B cell (primary cell): ENCODE data around the gene VSTM2L. TPM values are rescaled to one million over a fixed set of nuclear protein-coding genes. Genes with fewer than 3 reads are reported as not detected.

Experiments
- ATAC-seq: fragments of 200-7000 bp; cut with Tn5 transposase; one replicate; pipeline ENCODE4 v1.10.0; 2021; ENCODE audit warnings: low read depth, mild to moderate bottlenecking, moderate number of reproducible peaks, moderate library complexity
- CTCF ChIA-PET: fragments of 350-600 bp; sonication (Branson Sonifier 250); formaldehyde crosslinking; loops from one replicate; lab custom pipeline; 2021; ENCODE audit warnings: antibody characterized with exemption, inconsistent platforms; lab: Charles Lee
- POLR2A ChIA-PET: fragments of 350-600 bp; sonication (Branson Sonifier 250); formaldehyde crosslinking; loops from one replicate; lab custom pipeline; 2021; ENCODE audit warnings: antibody characterized with exemption; lab: Charles Lee
- DNase-seq: peaks from one replicate; pipeline ENCODE4 v3.0.0; 2013
- H2AFZ ChIP-seq: 2 replicates; pipeline ENCODE4 v1.6.1; 2012; ENCODE audit warnings: mild to moderate bottlenecking, low read depth, low read length; ENCODE audit not compliant: insufficient read depth, poor library complexity, severe bottlenecking
- H3K27ac ChIP-seq, 2 donors: 1 replicate in 1 of 2; 2 replicates in 1 of 2; pipeline ENCODE4 v1.5.1; 2012 to 2013; ENCODE audit warnings: low read length in 2 of 2, mild to moderate bottlenecking in 2 of 2, moderate library complexity in 1 of 2
- H3K27me3 ChIP-seq, 4 experiments: fragments of 200-600 bp in 1 of 4; sonication (generic) in 1 of 4; replicated peaks in 1 of 4; 1 replicate in 2 of 4; 2 replicates in 2 of 4; pipeline versions ENCODE4 v1.6.1 to v1.7.0; 2013 to 2016; ENCODE audit warnings: low read length in 3 of 4, mild to moderate bottlenecking in 2 of 4, mixed read lengths in 1 of 4, moderate library complexity in 1 of 4; ENCODE audit not compliant: insufficient read depth in 4 of 4, control insufficient read depth in 3 of 4; ENCODE audit errors: control extremely low read depth in 1 of 4
- H3K36me3 ChIP-seq, 2 experiments: replicated peaks in 1 of 2; 1 replicate in 1 of 2; 2 replicates in 1 of 2; pipeline versions ENCODE4 v1.6.1 to v1.7.1; 2013; ENCODE audit warnings: low read length in 1 of 2; ENCODE audit not compliant: insufficient read depth in 2 of 2, control insufficient read depth in 1 of 2; ENCODE audit errors: control extremely low read depth in 1 of 2, extremely low read depth in 1 of 2
- H3K4me1 ChIP-seq, 2 donors: fragments of 200-600 bp in 1 of 2; sonication (generic) in 1 of 2; 1 replicate in 1 of 2; 2 replicates in 1 of 2; pipeline versions ENCODE4 v1.5.1 to v1.6.1; 2013 to 2017; ENCODE audit warnings: low read length in 2 of 2; ENCODE audit not compliant: control insufficient read depth in 2 of 2, insufficient read depth in 2 of 2
- H3K4me2 ChIP-seq: replicated peaks from 2 replicates; pipeline ENCODE3; 2012; ENCODE audit warnings: mild to moderate bottlenecking, low read depth, low read length; ENCODE audit not compliant: poor library complexity, severe bottlenecking
- H3K4me3 ChIP-seq, 5 experiments: fragments of 200-600 bp in 1 of 5; sonication (generic) in 1 of 5; 1 replicate in 3 of 5; 2 replicates in 2 of 5; pipeline versions ENCODE4 v1.5.1 to v1.7.0; 2011 to 2016; ENCODE audit warnings: low read length in 4 of 5, mild to moderate bottlenecking in 4 of 5, low read depth in 2 of 5, control low read depth in 1 of 5, moderate library complexity in 1 of 5; ENCODE audit not compliant: insufficient read depth in 1 of 5; ENCODE audit errors: control extremely low read depth in 1 of 5, extremely low read depth in 1 of 5
- H3K79me2 ChIP-seq: fragments of 200-600 bp; sonication (generic); one replicate; pipeline ENCODE4 v1.6.0; 2016; ENCODE audit warnings: low read length; ENCODE audit not compliant: control insufficient read depth, insufficient read depth
- H3K9ac ChIP-seq: fragments of 200-600 bp; sonication (generic); 2 replicates; pipeline ENCODE4 v1.6.1; 2017; ENCODE audit warnings: mild to moderate bottlenecking, low read length, moderate library complexity
- H3K9me3 ChIP-seq, 3 donors: one replicate each; pipeline versions ENCODE4 v1.6.1 to v1.7.1; 2013; ENCODE audit warnings: low read length in 2 of 3; ENCODE audit not compliant: control insufficient read depth in 2 of 3, insufficient read depth in 1 of 3; ENCODE audit errors: control extremely low read depth in 1 of 3
- H4K20me1 ChIP-seq: 2 replicates; pipeline ENCODE4 v1.6.0; 2012; ENCODE audit warnings: mild to moderate bottlenecking, low read length; ENCODE audit not compliant: insufficient read depth, control insufficient read depth, poor library complexity, severe bottlenecking
- H3K27ac Mint-ChIP-seq: one replicate; pipeline ENCODE4 v1.8.0; 2021; ENCODE audit warnings: mixed read lengths
- H3K27me3 Mint-ChIP-seq: one replicate; pipeline ENCODE4 v1.8.0; 2021; ENCODE audit warnings: mixed read lengths
- H3K4me1 Mint-ChIP-seq: one replicate; pipeline ENCODE4 v1.8.0; 2021; ENCODE audit warnings: mixed read lengths
- H3K4me3 Mint-ChIP-seq: one replicate; pipeline ENCODE4 v1.8.0; 2021; ENCODE audit warnings: mixed read lengths
- H3K9me3 Mint-ChIP-seq: one replicate; pipeline ENCODE4 v1.8.0; 2022; ENCODE audit warnings: mixed read lengths; ENCODE audit not compliant: insufficient read depth
- EZH2 ChIP-seq: IDR thresholded peaks from 2 replicates; pipeline ENCODE4 v1.6.1; 2012; ENCODE audit warnings: borderline replicate concordance, low read depth, mild to moderate bottlenecking, moderate library complexity, low read length; ENCODE audit not compliant: insufficient read depth, poor library complexity, severe bottlenecking
- WGBS: methylation state at CpG from one replicate; pipeline ENCODE4 v1.1.5; 2013; ENCODE audit warnings: missing lambda C conversion rate; ENCODE audit not compliant: insufficient coverage; 5-methylcytosine and 5-hydroxymethylcytosine counted together
- intact Hi-C: fragments of 100-400 bp; cut with micrococcal nuclease; formaldehyde crosslinking; loops from one replicate; pipeline ENCODE4 v1.10.0; 2022
- polyA plus RNA-seq: library from polyadenylated mRNA; depleted of rRNA; stranded (reverse); fragments of >200 nt; gene quantifications from 2 replicates; pipeline ENCODE4 v1.2.3, GENCODE V29; 2012
- total RNA-seq, 2 donors: library from RNA; stranded (reverse); fragments of 120-200 nt in 1 of 2; gene quantifications; 1 replicate in 1 of 2; 2 replicates in 1 of 2; pipeline versions ENCODE4 v1.2.3 to v1.2.4, GENCODE V29; 2013 to 2022
- TF ChIP-seq, protein P1 (sequence below): fragments of 200-600 bp; IDR thresholded peaks from one replicate; pipeline ENCODE4 v1.8.0; 2022; ENCODE audit warnings: antibody characterized with exemption, mild to moderate bottlenecking

Gene VSTM2L
- total and polyA plus RNA-seq, 2 donors (not counting 1 experiment from before 2014, with no cell fraction given), result 0.25 TPM; not detected in 1

DNA sequence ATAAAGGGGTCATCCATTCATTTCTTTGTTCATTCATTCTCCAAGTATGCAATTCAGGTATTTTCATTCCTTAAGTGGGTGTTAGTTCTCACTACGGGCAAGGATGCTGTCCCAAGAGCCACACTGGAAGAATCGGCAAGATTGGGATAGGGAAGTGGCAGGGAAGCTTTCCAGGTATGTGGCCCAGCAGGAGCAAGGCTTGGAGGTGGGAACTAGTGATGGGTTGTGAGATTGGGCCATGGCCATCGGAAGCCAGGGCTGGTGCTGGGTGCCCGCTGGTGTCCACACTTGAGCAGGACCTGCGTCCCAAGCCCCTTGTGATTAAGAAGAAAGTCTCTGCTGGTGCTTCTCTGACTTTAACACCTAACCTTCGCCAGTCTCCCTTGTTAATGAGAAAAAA is 15.1 kb downstream of the VSTM2L start:
- Mint-ChIP-seq H3K4me1 (peaks cover 27% of the 10 kb centered on the region), H3K27me3 (peaks cover 36% of the 10 kb centered on the region), H3K9me3 (no peaks in the 10 kb centered on the region), H3K27ac (no peak overlapping the region), H3K4me3 (no peak overlapping the region)
- H3K4me2 ChIP-seq, result no peak overlapping the region
- no peak overlapping the region for H3K9ac ChIP-seq
- H4K20me1 ChIP-seq, result no peaks in the 10 kb centered on the region
- H3K36me3 ChIP-seq, result no peaks in the 10 kb centered on the region
- no peak overlapping the region for H3K27ac ChIP-seq
- H3K9me3 ChIP-seq, result peaks cover 0 to 6% (median 0%) of the 10 kb centered on the region in 3 donors
- no peak for TF ChIP-seq EZH2
- TF ChIP-seq, protein P1, sequence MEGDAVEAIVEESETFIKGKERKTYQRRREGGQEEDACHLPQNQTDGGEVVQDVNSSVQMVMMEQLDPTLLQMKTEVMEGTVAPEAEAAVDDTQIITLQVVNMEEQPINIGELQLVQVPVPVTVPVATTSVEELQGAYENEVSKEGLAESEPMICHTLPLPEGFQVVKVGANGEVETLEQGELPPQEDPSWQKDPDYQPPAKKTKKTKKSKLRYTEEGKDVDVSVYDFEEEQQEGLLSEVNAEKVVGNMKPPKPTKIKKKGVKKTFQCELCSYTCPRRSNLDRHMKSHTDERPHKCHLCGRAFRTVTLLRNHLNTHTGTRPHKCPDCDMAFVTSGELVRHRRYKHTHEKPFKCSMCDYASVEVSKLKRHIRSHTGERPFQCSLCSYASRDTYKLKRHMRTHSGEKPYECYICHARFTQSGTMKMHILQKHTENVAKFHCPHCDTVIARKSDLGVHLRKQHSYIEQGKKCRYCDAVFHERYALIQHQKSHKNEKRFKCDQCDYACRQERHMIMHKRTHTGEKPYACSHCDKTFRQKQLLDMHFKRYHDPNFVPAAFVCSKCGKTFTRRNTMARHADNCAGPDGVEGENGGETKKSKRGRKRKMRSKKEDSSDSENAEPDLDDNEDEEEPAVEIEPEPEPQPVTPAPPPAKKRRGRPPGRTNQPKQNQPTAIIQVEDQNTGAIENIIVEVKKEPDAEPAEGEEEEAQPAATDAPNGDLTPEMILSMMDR, result no peak
- no peak for ATAC-seq
- DNase-seq, result no peak
- H3K4me1 ChIP-seq, result peaks cover 30 to 34% of the 10 kb centered on the region in 2 donors
- H2AFZ ChIP-seq, result no peak overlapping the region
- CTCF ChIA-PET, result interaction anchor here (1.9 kb wide), 1 partner anchor 113 kb away, joined by 4 read pairs; no protein-coding TSS in a partner anchor
- 96% methylated on average over 6 of the region's 6 CpGs for WGBS
- intact Hi-C loops, result no loop called here
- H3K79me2 ChIP-seq, result no peaks in the 10 kb centered on the region
- H3K27me3 ChIP-seq, result peaks cover 0 to 49% (median 9%) of the 10 kb centered on the region in 4 experiments
- no peak overlapping the region for H3K4me3 ChIP-seq
- POLR2A ChIA-PET, result no interaction called here

DNA sequence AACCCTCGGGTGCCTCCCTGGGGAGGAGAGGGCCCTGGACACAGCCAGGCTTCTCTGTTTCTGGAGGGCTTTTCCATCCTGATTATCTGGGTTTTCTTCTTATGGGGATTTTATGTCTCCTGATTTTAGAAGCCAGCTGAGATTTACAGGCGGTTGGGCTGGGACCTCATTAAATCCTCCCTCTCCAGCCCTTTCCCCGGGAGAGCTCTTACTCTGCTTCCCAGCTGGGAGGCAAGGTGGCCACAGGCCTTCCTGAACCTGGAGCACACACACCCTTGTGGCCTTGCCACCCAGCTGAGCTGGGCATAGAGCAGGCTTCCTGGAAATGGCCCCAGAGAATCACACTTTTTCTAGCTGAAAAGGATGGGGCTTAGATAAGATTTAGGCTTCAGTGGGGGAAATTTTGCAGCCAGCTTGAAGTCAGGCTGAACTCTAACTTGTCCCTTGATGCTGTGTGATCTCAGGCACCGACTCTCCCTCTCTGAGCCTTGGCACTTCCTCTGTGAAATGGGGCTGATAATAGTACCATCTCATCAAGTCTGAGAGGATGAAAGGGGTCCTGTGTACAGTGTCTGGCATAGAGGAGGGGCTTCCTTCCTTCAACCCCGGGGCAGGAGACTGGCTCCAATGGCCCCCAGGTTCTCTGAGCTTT is 16.6 kb downstream of the VSTM2L start:
- Histone ChIP-seq H3K4me2 (no peak overlapping the region), H3K4me3 (no peak overlapping the region), H3K36me3 (no peaks in the 10 kb centered on the region), H4K20me1 (no peaks in the 10 kb centered on the region), H3K27ac (no peak overlapping the region), H3K9ac (no peak overlapping the region), H3K4me1 (peaks cover 22 to 31% of the 10 kb centered on the region in 2 donors), H2AFZ (no peak overlapping the region), H3K9me3 (peaks cover 0 to 6% (median 0%) of the 10 kb centered on the region in 3 donors), H3K27me3 (peaks cover 0 to 37% (median 6%) of the 10 kb centered on the region in 4 experiments), H3K79me2 (no peaks in the 10 kb centered on the region)
- no peak for TF ChIP-seq EZH2
- TF ChIP-seq, protein P1, result no peak
- intact Hi-C loops, result no loop called here
- Mint-ChIP-seq H3K4me1 (peaks cover 20% of the 10 kb centered on the region), H3K9me3 (no peaks in the 10 kb centered on the region), H3K27me3 (peaks cover 22% of the 10 kb centered on the region), H3K4me3 (no peak overlapping the region), H3K27ac (no peak overlapping the region)
- ChIA-PET CTCF (no interaction called here), POLR2A (interaction anchor here (0.7 kb wide), 1 partner anchor 130 kb away, joined by 3 read pairs; no protein-coding TSS in a partner anchor)
- DNase-seq (no peak), ATAC-seq (no peak)
- WGBS, result 89% methylated on average over 2 of the region's 5 CpGs
